SU-DHL-6 (cell line): ENCODE data around the gene C1QTNF6.

Experiments
- H2AFZ ChIP-seq: fragments of 200-600 bp; sonication (generic); 2 replicates; pipeline ENCODE4 v1.6.1; 2014; ENCODE audit warnings: low read depth, mild to moderate bottlenecking, moderate library complexity, mixed read lengths, antibody characterized with exemption, low read length; ENCODE audit not compliant: severe bottlenecking
- H3F3A ChIP-seq: fragments of 200-600 bp; shearing (Covaris generic); 2 replicates; pipeline ENCODE4 v1.6.0; 2016; ENCODE audit warnings: antibody characterized with exemption, mild to moderate bottlenecking; ENCODE audit not compliant: insufficient read depth
- H3K27ac ChIP-seq: fragments of 200-600 bp; sonication (generic); 2 replicates; pipeline ENCODE4 v1.5.1; 2016; ENCODE audit warnings: low read depth, mild to moderate bottlenecking, low read length, moderate library complexity, mixed read lengths
- H3K27me3 ChIP-seq: fragments of 200-600 bp; sonication (generic), shearing (Covaris generic); 2 replicates; pipeline ENCODE4 v1.6.0; 2014; ENCODE audit warnings: mild to moderate bottlenecking, low read length
- H3K36me3 ChIP-seq: fragments of 200-600 bp; sonication (generic); 2 replicates; pipeline ENCODE4 v1.6.1; 2014; ENCODE audit warnings: mild to moderate bottlenecking, low read length, mixed read lengths
- H3K4me2 ChIP-seq: fragments of 300-600, 200-600 bp; shearing (Covaris generic), sonication (generic); 2 replicates; pipeline ENCODE4 v1.6.0; 2014; ENCODE audit warnings: low read length, low read depth, mild to moderate bottlenecking; ENCODE audit not compliant: poor library complexity, severe bottlenecking
- H3K4me3 ChIP-seq: fragments of 200-600 bp; sonication (generic); 2 replicates; pipeline ENCODE4 v1.5.1; 2014; ENCODE audit warnings: antibody characterized with exemption, low read length, mild to moderate bottlenecking, mixed read lengths; ENCODE audit not compliant: insufficient read depth, poor library complexity, severe bottlenecking
- H3K79me2 ChIP-seq: fragments of 200-600 bp; sonication (generic); 2 replicates; pipeline ENCODE4 v1.6.1; 2014; ENCODE audit warnings: mild to moderate bottlenecking, low read length, moderate library complexity; ENCODE audit not compliant: insufficient read depth
- H3K9ac ChIP-seq: fragments of 200-600 bp; sonication (generic); 2 replicates; pipeline ENCODE4 v1.7.0; 2014; ENCODE audit warnings: mild to moderate bottlenecking, low read length
- H3K9me2 ChIP-seq: fragments of 200-600 bp; sonication (generic); replicated peaks from 2 replicates; pipeline ENCODE4 v1.6.1; 2014; ENCODE audit warnings: low read length; ENCODE audit not compliant: insufficient read depth
- H3K9me3 ChIP-seq: fragments of 200-600 bp; sonication (generic); 2 replicates; pipeline ENCODE4 v1.6.1; 2014; ENCODE audit warnings: low read length, mixed read lengths; ENCODE audit not compliant: insufficient read depth
- H4K20me1 ChIP-seq: fragments of 200-600 bp; sonication (generic); 2 replicates; pipeline ENCODE4 v1.6.1; 2014; ENCODE audit warnings: low read depth, mild to moderate bottlenecking, antibody characterized with exemption, low read length, moderate library complexity, mixed read lengths
- CTCF ChIP-seq: fragments of 200-600 bp; sonication (generic); IDR thresholded peaks from one replicate; pipeline ENCODE4 v1.5.1; 2017; ENCODE audit warnings: antibody characterized with exemption, mild to moderate bottlenecking, low read length, moderate library complexity; ENCODE audit not compliant: insufficient read depth, poor library complexity, severe bottlenecking
- EZH2phosphoT487 ChIP-seq: fragments of 200-600 bp; sonication (generic), shearing (Covaris generic); conservative IDR thresholded peaks from 2 replicates; pipeline ENCODE4 v1.6.1; 2018; ENCODE audit warnings: mild to moderate bottlenecking, antibody characterized with exemption, low read length, moderate library complexity, mixed read lengths

Gene C1QTNF6

GRCh38 chr22:37223965-37224551 lies 36.0 kb upstream of the C1QTNF6 start:
- H3K9me3 ChIP-seq: no peaks in the 10 kb centered on the region
- peaks cover 35% of the 10 kb centered on the region for H3F3A ChIP-seq
- no peak overlapping the region for H3K9ac ChIP-seq
- H3K4me3 ChIP-seq: no peak overlapping the region
- H3K4me2 ChIP-seq: no peak overlapping the region
- H2AFZ ChIP-seq: no peak overlapping the region
- no peaks in the 10 kb centered on the region for H3K27me3 ChIP-seq
- no peaks in the 10 kb centered on the region for H3K9me2 ChIP-seq
- TF ChIP-seq CTCF (no peak), EZH2phosphoT487 (no peak)
- H4K20me1 ChIP-seq: no peaks in the 10 kb centered on the region
- H3K79me2 ChIP-seq: no peaks in the 10 kb centered on the region; the same call in 1 of the 2 replicates
- peak overlapping the region; percentile 47 for H3K27ac ChIP-seq
- 0 out of 2 replicates have a peak, but pooled peaks cover 5% of the 10 kb centered on the region for H3K36me3 ChIP-seq

GRCh38 chr22:37222440-37222971 lies 34.5 kb upstream of the C1QTNF6 start:
- no peak overlapping the region for H2AFZ ChIP-seq
- H3K27ac ChIP-seq: peak overlapping the region; percentile 46
- no peaks in the 10 kb centered on the region for H4K20me1 ChIP-seq
- H3K27me3 ChIP-seq: no peaks in the 10 kb centered on the region
- TF ChIP-seq EZH2phosphoT487: no peak
- no peak for TF ChIP-seq CTCF
- no peak overlapping the region for H3K9ac ChIP-seq
- peaks cover 41% of the 10 kb centered on the region for H3F3A ChIP-seq
- H3K79me2 ChIP-seq: no peaks in the 10 kb centered on the region
- 0 out of 2 replicates have a peak, but pooled peaks cover 5% of the 10 kb centered on the region for H3K36me3 ChIP-seq
- no peaks in the 10 kb centered on the region for H3K9me3 ChIP-seq
- H3K9me2 ChIP-seq: no peaks in the 10 kb centered on the region
- H3K4me2 ChIP-seq: no peak overlapping the region
- H3K4me3 ChIP-seq: no peak overlapping the region

GRCh38 chr22:37221424-37222333 lies 33.6 kb upstream of the C1QTNF6 start:
- Histone ChIP-seq H3K27me3 (no peaks in the 10 kb centered on the region), H3F3A (peaks cover 41% of the 10 kb centered on the region), H3K9me2 (no peaks in the 10 kb centered on the region), H3K9me3 (no peaks in the 10 kb centered on the region), H3K36me3 (0 out of 2 replicates have a peak, but pooled peaks cover 5% of the 10 kb centered on the region), H2AFZ (no peak overlapping the region), H3K79me2 (no peaks in the 10 kb centered on the region), H3K9ac (no peak overlapping the region), H3K4me3 (no peak overlapping the region), H3K4me2 (no peak overlapping the region), H4K20me1 (no peaks in the 10 kb centered on the region), H3K27ac (peak overlapping the region; percentile 46)
- no peak for TF ChIP-seq CTCF
- no peak for TF ChIP-seq EZH2phosphoT487
